Activated naive CD8-positive, alpha-beta T cell treated with anti-CD3 and anti-CD28 coated beads for 36 hours (primary cell): ENCODE measurements around the gene PCBP2. TPM values are rescaled to one million over a fixed set of nuclear protein-coding genes. Genes with fewer than 3 reads are reported as not detected.
A peak's percentile ranks its signal among the peaks of the same experiment; 100 is the strongest.

ENCODE experiments used
- DNase-seq: peaks from one replicate; pipeline ENCODE4 v3.0.0; 2021
- H3K27ac Mint-ChIP-seq: one replicate; pipeline ENCODE4 v1.8.0; 2022; ENCODE audit warnings: mild to moderate bottlenecking, moderate library complexity, mixed read lengths
- H3K27me3 Mint-ChIP-seq: one replicate; pipeline ENCODE4 v1.8.0; 2022; ENCODE audit warnings: mild to moderate bottlenecking, mixed read lengths
- H3K36me3 Mint-ChIP-seq: one replicate; pipeline ENCODE4 v1.8.0; 2021; ENCODE audit warnings: mild to moderate bottlenecking, mixed read lengths
- H3K4me1 Mint-ChIP-seq: one replicate; pipeline ENCODE4 v1.8.0; 2021; ENCODE audit warnings: mixed read lengths
- H3K4me3 Mint-ChIP-seq: one replicate; pipeline ENCODE4 v1.8.0; 2022; ENCODE audit warnings: mild to moderate bottlenecking, moderate library complexity, mixed read lengths
- H3K9me3 Mint-ChIP-seq: one replicate; pipeline ENCODE4 v1.8.0; 2022; ENCODE audit warnings: mixed read lengths
- total RNA-seq, 2 experiments: library from RNA; stranded (reverse); gene quantifications; one replicate each; pipeline ENCODE4 v1.2.3, GENCODE V29; 2021

PCBP2 gene
- total RNA-seq, 2 experiments from 2014 or later: 1,052 to 1,089 TPM

DNA sequence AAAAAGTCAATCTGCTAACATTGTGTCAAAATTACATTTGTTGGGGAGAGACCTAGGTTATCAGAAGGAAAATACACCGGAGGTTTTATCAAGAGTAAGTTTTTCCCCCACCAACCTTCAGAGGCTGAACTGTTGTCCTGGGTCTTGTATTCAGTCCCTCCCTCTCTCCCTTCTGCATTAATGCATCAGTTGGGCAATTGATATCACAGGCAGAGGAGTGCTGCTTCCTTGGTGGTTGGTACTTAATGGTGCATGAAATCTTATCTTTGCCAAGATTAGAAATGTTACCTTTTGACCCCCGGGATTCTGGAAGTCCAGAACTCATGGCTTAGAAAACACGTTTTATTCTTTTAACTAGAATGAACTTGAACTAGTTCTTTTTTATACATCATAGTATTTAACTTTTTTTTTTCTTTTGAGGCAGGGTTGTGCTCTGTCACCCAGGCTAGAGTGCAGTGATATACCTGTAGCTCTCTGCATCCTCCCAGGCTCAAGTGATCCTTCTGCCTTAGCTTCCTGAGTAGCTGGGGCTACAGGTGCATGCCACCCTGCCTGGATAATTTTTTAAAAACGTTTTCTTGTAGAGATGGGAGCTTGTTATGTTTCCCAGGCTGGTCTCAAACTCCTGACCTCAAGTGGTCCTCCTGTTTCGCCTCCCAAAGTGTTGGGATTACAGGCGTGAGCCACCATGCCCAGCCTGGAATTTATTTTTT is 4.9 kb downstream of the PCBP2 start:
- no peak overlapping the region for H3K4me3 Mint-ChIP-seq
- H3K4me1 Mint-ChIP-seq: peaks cover 52% of the 10 kb centered on the region
- H3K9me3 Mint-ChIP-seq: no peaks in the 10 kb centered on the region
- H3K36me3 Mint-ChIP-seq: peaks cover 74% of the 10 kb centered on the region
- no peak overlapping the region for H3K27ac Mint-ChIP-seq
- H3K27me3 Mint-ChIP-seq: no peaks in the 10 kb centered on the region
- DNase-seq: no peak

DNA sequence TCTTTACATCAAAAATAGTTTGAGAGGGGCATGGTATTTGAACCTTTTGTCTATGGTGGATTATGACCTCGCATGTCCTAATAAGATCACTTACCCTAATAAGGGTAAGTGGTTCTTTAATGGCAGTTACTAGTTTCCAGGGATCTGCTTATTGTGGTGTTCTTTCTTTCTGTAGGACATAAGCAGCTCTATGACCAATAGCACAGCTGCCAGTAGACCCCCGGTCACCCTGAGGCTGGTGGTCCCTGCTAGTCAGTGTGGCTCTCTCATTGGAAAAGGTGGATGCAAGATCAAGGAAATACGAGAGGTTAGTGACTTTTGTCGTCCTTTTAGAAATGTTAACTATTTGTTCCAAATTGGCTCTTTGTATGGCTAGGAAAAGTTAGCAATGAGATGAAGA is 7.2 kb downstream of the PCBP2 start:
- DNase-seq: no peak
- Mint-ChIP-seq H3K4me3 (no peak overlapping the region), H3K9me3 (no peaks in the 10 kb centered on the region), H3K4me1 (peaks cover 56% of the 10 kb centered on the region), H3K27me3 (no peaks in the 10 kb centered on the region), H3K36me3 (peaks cover 72% of the 10 kb centered on the region), H3K27ac (peak overlapping the region; percentile 8)

GRCh38 chr12:53461059-53461458 is 9.2 kb downstream of the PCBP2 start:
- Mint-ChIP-seq H3K4me1 (peaks cover 44% of the 10 kb centered on the region), H3K27ac (peak overlapping the region; percentile 54), H3K36me3 (peaks cover 60% of the 10 kb centered on the region), H3K4me3 (no peak overlapping the region), H3K9me3 (no peaks in the 10 kb centered on the region), H3K27me3 (no peaks in the 10 kb centered on the region)
- no peak for DNase-seq

- no peak overlapping the region for H3K4me3 Mint-ChIP-seq
- no peak for DNase-seq
- H3K36me3 Mint-ChIP-seq: peaks cover 62% of the 10 kb centered on the region
- peaks cover 44% of the 10 kb centered on the region for H3K4me1 Mint-ChIP-seq
- H3K27ac Mint-ChIP-seq: no peak overlapping the region
- no peaks in the 10 kb centered on the region for H3K27me3 Mint-ChIP-seq
- H3K9me3 Mint-ChIP-seq: no peaks in the 10 kb centered on the region
Observed at GRCh38 chr12:53461591-53461990, 9.7 kb downstream of the PCBP2 start.

DNA sequence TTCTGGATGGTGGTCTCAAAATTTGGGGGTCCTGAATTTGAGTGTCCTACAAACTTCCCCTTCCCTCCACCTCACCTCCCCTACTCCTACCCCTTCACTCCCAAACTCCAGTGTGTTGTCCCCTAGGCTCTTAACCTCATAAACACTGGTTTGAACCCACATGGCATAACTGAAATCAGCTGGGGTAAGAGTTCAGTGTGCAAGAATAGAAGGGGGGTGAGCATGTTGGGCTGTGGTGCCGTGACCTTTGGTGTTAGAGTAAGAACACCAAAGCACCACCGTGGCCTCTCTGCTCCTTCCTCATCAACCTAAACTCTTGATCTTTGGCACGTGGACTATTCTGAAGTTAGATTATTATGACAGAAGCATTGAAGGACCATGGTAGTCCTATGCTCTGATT is 11.0 kb downstream of the PCBP2 start:
- no peak overlapping the region for H3K27ac Mint-ChIP-seq
- no peak for DNase-seq
- no peak overlapping the region for H3K4me3 Mint-ChIP-seq
- H3K9me3 Mint-ChIP-seq: no peaks in the 10 kb centered on the region
- H3K27me3 Mint-ChIP-seq: no peaks in the 10 kb centered on the region
- peaks cover 48% of the 10 kb centered on the region for H3K4me1 Mint-ChIP-seq
- peaks cover 62% of the 10 kb centered on the region for H3K36me3 Mint-ChIP-seq

- H3K9me3 Mint-ChIP-seq: no peaks in the 10 kb centered on the region
- H3K4me1 Mint-ChIP-seq: peaks cover 52% of the 10 kb centered on the region
- H3K4me3 Mint-ChIP-seq: no peak overlapping the region
- DNase-seq: no peak
- peaks cover 60% of the 10 kb centered on the region for H3K36me3 Mint-ChIP-seq
- H3K27ac Mint-ChIP-seq: peak overlapping the region; percentile 57
- no peaks in the 10 kb centered on the region for H3K27me3 Mint-ChIP-seq
Observed at GRCh38 chr12:53463802-53464560, 12.1 kb downstream of the PCBP2 start.

DNA sequence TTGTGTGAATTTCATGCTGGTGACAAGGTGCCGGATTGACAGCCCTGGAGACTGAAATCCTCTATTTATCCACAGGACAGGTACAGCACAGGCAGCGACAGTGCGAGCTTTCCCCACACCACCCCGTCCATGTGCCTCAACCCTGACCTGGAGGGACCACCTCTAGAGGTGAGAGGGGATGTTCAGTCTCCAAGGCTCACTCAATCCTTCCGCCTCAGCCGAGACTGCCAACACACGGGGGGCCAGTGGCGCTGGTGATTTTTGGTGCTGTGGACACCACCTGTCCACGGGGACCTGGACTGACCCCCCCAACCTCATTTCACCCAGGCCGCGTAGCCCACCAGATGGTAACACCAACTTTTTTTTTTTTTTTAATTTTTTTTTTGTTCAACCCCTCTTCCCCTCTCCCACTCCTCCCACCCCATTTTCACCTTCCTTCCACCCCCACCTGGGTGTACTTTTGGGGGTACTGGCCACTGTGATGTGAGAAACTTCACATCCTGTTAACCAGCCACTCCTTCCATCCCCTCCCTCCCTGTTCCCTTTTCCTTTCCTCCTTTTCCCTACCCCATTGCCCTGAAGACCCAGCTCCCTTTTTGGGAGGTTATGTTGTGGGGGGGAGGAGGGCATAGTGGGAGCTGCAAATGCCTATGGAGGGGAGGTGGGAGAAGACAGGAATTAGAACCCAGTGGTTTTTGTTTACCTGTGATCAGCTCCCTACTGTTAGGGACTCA is 12.9 kb downstream of the PCBP2 start:
- no peak for DNase-seq
- Mint-ChIP-seq H3K4me1 (peaks cover 46% of the 10 kb centered on the region), H3K27me3 (no peaks in the 10 kb centered on the region), H3K36me3 (peaks cover 55% of the 10 kb centered on the region), H3K9me3 (no peaks in the 10 kb centered on the region), H3K27ac (peak overlapping the region; percentile 56), H3K4me3 (no peak overlapping the region)

- H3K4me3 Mint-ChIP-seq: no peak overlapping the region
- H3K9me3 Mint-ChIP-seq: no peaks in the 10 kb centered on the region
- peaks cover 41% of the 10 kb centered on the region for H3K4me1 Mint-ChIP-seq
- DNase-seq: no peak
- H3K27ac Mint-ChIP-seq: no peak overlapping the region
- H3K27me3 Mint-ChIP-seq: no peaks in the 10 kb centered on the region
- peaks cover 49% of the 10 kb centered on the region for H3K36me3 Mint-ChIP-seq
Observed at GRCh38 chr12:53465679-53466078, 13.8 kb downstream of the PCBP2 start.

DNA sequence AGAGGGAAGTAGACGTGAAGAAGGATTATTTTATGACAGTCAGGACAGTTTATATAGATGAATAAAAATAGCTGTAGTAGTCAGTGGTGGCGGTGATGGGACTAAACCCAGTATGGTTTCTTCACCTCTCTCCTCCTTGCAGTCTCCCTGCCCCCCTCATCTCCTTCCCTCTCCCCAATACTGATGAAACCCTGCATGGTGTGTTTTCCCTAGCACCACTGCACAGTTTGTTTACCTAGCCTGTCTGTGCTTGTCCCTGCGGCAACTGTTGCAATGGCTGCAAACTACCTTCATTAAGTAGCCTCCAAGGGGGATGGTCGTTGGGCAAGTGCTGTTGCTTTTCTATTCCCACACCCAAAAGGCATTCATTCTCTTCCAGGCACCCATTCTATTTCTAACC is 14.7 kb downstream of the PCBP2 start:
- no peak for DNase-seq
- H3K36me3 Mint-ChIP-seq: peaks cover 48% of the 10 kb centered on the region
- no peak overlapping the region for H3K4me3 Mint-ChIP-seq
- H3K4me1 Mint-ChIP-seq: peaks cover 40% of the 10 kb centered on the region
- H3K27ac Mint-ChIP-seq: no peak overlapping the region
- no peaks in the 10 kb centered on the region for H3K27me3 Mint-ChIP-seq
- H3K9me3 Mint-ChIP-seq: no peaks in the 10 kb centered on the region

- Mint-ChIP-seq H3K27me3 (no peaks in the 10 kb centered on the region), H3K4me3 (no peak overlapping the region), H3K9me3 (no peaks in the 10 kb centered on the region), H3K27ac (no peak overlapping the region), H3K36me3 (peaks cover 52% of the 10 kb centered on the region), H3K4me1 (peaks cover 41% of the 10 kb centered on the region)
- DNase-seq: no peak
Observed at GRCh38 chr12:53467082-53467481, 15.2 kb downstream of the PCBP2 start.

- no peaks in the 10 kb centered on the region for H3K27me3 Mint-ChIP-seq
- H3K36me3 Mint-ChIP-seq: peaks cover 52% of the 10 kb centered on the region
- peaks cover 42% of the 10 kb centered on the region for H3K4me1 Mint-ChIP-seq
- H3K4me3 Mint-ChIP-seq: no peak overlapping the region
- no peak overlapping the region for H3K27ac Mint-ChIP-seq
- no peaks in the 10 kb centered on the region for H3K9me3 Mint-ChIP-seq
- no peak for DNase-seq
Observed at GRCh38 chr12:53467880-53468279, 16.0 kb downstream of the PCBP2 start.

DNA sequence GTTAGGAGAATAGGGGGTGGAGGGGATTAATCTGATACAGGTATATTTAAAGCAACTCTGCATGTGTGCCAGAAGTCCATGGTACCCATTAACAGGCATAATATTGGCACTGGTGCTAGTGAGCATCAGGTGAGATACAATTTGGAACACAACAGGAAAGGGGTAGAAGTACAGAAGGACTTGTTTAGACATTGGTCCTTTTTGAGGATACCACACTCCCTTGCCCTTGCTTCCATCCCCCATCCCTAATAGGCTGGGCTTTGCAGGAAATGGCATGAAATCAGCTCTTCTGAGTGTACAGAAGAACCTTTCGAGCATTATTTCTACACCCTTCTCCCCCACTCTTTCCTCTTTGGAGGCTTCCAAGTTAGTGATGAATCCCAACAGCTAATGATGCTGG is 16.4 kb downstream of the PCBP2 start:
- peaks cover 49% of the 10 kb centered on the region for H3K36me3 Mint-ChIP-seq

GRCh38 chr12:53472056-53472582 is 20.2 kb downstream of the PCBP2 start:
- Mint-ChIP-seq H3K4me1 (peaks cover 62% of the 10 kb centered on the region), H3K9me3 (no peaks in the 10 kb centered on the region), H3K4me3 (no peak overlapping the region), H3K27me3 (no peaks in the 10 kb centered on the region), H3K36me3 (peaks cover 52% of the 10 kb centered on the region), H3K27ac (peak overlapping the region; percentile 54)
- no peak for DNase-seq

More for the DNA sequence above, 16.4 kb downstream of the PCBP2 start:
- H3K9me3 Mint-ChIP-seq: no peaks in the 10 kb centered on the region
- peaks cover 40% of the 10 kb centered on the region for H3K4me1 Mint-ChIP-seq
- H3K27me3 Mint-ChIP-seq: no peaks in the 10 kb centered on the region
- H3K4me3 Mint-ChIP-seq: no peak overlapping the region
- no peak for DNase-seq
- H3K27ac Mint-ChIP-seq: peak overlapping the region; percentile 30

GRCh38 chr12:53474077-53474476 is 22.2 kb downstream of the PCBP2 start:
- Mint-ChIP-seq H3K4me3 (peak overlapping the region; percentile 29), H3K27ac (peak overlapping the region; percentile 85), H3K4me1 (peaks cover 65% of the 10 kb centered on the region), H3K9me3 (no peaks in the 10 kb centered on the region), H3K27me3 (no peaks in the 10 kb centered on the region), H3K36me3 (peaks cover 45% of the 10 kb centered on the region)
- DNase-seq: no peak

- Mint-ChIP-seq H3K4me3 (peak overlapping the region; percentile 47), H3K4me1 (peaks cover 67% of the 10 kb centered on the region), H3K9me3 (no peaks in the 10 kb centered on the region), H3K27me3 (no peaks in the 10 kb centered on the region), H3K27ac (peak overlapping the region; percentile 85), H3K36me3 (peaks cover 51% of the 10 kb centered on the region)
- DNase-seq: no peak
Observed at GRCh38 chr12:53474819-53475218, 22.9 kb downstream of the PCBP2 start.
